DND-41 (cell line): ENCODE results near the gene OSM.

Source experiments
- ATAC-seq: fragments of 200-7000 bp; cut with Tn5 transposase; 3 replicates; pipeline ENCODE4 v1.9.1; 2021; ENCODE audit warnings: low read depth; ENCODE audit not compliant: insufficient read depth
- DNase-seq: peaks from one replicate; pipeline ENCODE4 v3.0.0-alpha.2; 2020
- H2AFZ ChIP-seq: 2 replicates; pipeline ENCODE4 v1.6.0; 2012; ENCODE audit warnings: low read depth, low read length
- H3K27ac ChIP-seq: 2 replicates; pipeline ENCODE4 v1.5.1; 2012; ENCODE audit warnings: low read length, inconsistent platforms
- H3K27me3 ChIP-seq: fragments of 200-600 bp; sonication (generic); 2 replicates; pipeline ENCODE4 v1.6.0; 2012; ENCODE audit warnings: low read length, mild to moderate bottlenecking, inconsistent platforms; ENCODE audit not compliant: insufficient read depth, poor library complexity
- H3K36me3 ChIP-seq: 2 replicates; pipeline ENCODE4 v1.5.1; 2012; ENCODE audit warnings: low read length, inconsistent platforms; ENCODE audit not compliant: insufficient read depth
- H3K4me1 ChIP-seq: 2 replicates; pipeline ENCODE4 v1.5.1; 2012; ENCODE audit warnings: mild to moderate bottlenecking, low read length; ENCODE audit not compliant: insufficient read depth
- H3K4me2 ChIP-seq: 2 replicates; pipeline ENCODE4 v1.6.0; 2012; ENCODE audit warnings: mild to moderate bottlenecking, moderate library complexity, low read length, inconsistent platforms; ENCODE audit not compliant: insufficient read depth
- H3K4me3 ChIP-seq, 2 experiments: fragments of 200-600 bp in 1 of 2; shearing (Covaris generic) in 1 of 2; 2 replicates each; pipeline ENCODE4 v1.5.1; 2012 to 2016; ENCODE audit warnings: inconsistent platforms in 2 of 2, low read length in 2 of 2, mild to moderate bottlenecking in 2 of 2, low read depth in 1 of 2, moderate library complexity in 1 of 2
- H3K79me2 ChIP-seq: 2 replicates; pipeline ENCODE4 v1.6.0; 2012; ENCODE audit warnings: low read length, inconsistent platforms; ENCODE audit not compliant: insufficient read depth
- H3K9ac ChIP-seq: 2 replicates; pipeline ENCODE4 v1.6.0; 2012; ENCODE audit warnings: low read depth, mild to moderate bottlenecking, inconsistent platforms, low read length, moderate library complexity
- H3K9me3 ChIP-seq: 2 replicates; pipeline ENCODE4 v1.5.1; 2012; ENCODE audit warnings: low read length, moderate library complexity, mild to moderate bottlenecking, inconsistent platforms; ENCODE audit not compliant: insufficient read depth, severe bottlenecking
- H4K20me1 ChIP-seq: 2 replicates; pipeline ENCODE4 v1.6.0; 2012; ENCODE audit warnings: low read length; ENCODE audit not compliant: insufficient read depth
- CTCF ChIP-seq: IDR thresholded peaks from 2 replicates; pipeline ENCODE4 v1.5.1; 2012; ENCODE audit warnings: borderline replicate concordance, low read length, moderate library complexity, mild to moderate bottlenecking; ENCODE audit not compliant: poor library complexity, severe bottlenecking; ENCODE audit errors: extremely low read depth
- EZH2 ChIP-seq: IDR thresholded peaks from 3 replicates; pipeline ENCODE4 v1.6.1; 2012; ENCODE audit warnings: borderline replicate concordance, low read depth, mild to moderate bottlenecking, moderate library complexity, low read length, inconsistent platforms; ENCODE audit not compliant: severe bottlenecking

The OSM gene

GRCh38 chr22:30299322-30299721 lies 32.7 kb upstream of the OSM start:
- ATAC-seq: no peak
- Histone ChIP-seq H3K9me3 (no peaks in the 10 kb centered on the region), H3K36me3 (peaks cover 98% of the 10 kb centered on the region), H3K9ac (no peak overlapping the region), H2AFZ (no peak overlapping the region), H3K27ac (peak overlapping the region; percentile 39; the same call in 1 of the 2 replicates), H3K4me3 (no peak overlapping the region), H4K20me1 (peaks cover 4% of the 10 kb centered on the region), H3K27me3 (no peaks in the 10 kb centered on the region), H3K4me2 (no peak overlapping the region), H3K79me2 (peaks cover 56% of the 10 kb centered on the region), H3K4me1 (peaks cover 25% of the 10 kb centered on the region)
- TF ChIP-seq CTCF: no peak
- TF ChIP-seq EZH2: no peak
- DNase-seq: no peak

GRCh38 chr22:30297991-30298701 lies 31.5 kb upstream of the OSM start:
- no peak overlapping the region for H3K9ac ChIP-seq
- H2AFZ ChIP-seq: no peak overlapping the region
- no peak overlapping the region for H3K4me2 ChIP-seq
- TF ChIP-seq EZH2 (no peak), CTCF (no peak)
- no peak for DNase-seq
- H3K36me3 ChIP-seq: peaks cover 98% of the 10 kb centered on the region
- peaks cover 44% of the 10 kb centered on the region for H3K79me2 ChIP-seq
- H4K20me1 ChIP-seq: peaks cover 4% of the 10 kb centered on the region
- H3K27ac ChIP-seq: peak overlapping the region; percentile 52
- H3K4me1 ChIP-seq: peaks cover 13% of the 10 kb centered on the region
- ATAC-seq: no peak
- H3K27me3 ChIP-seq: no peaks in the 10 kb centered on the region
- no peaks in the 10 kb centered on the region for H3K9me3 ChIP-seq
- no peak overlapping the region for H3K4me3 ChIP-seq

- peaks cover 4% of the 10 kb centered on the region for H4K20me1 ChIP-seq
- no peak overlapping the region for H3K9ac ChIP-seq
- H2AFZ ChIP-seq: no peak overlapping the region
- H3K27me3 ChIP-seq: no peaks in the 10 kb centered on the region
- no peak overlapping the region for H3K4me3 ChIP-seq
- DNase-seq: no peak
- H3K4me2 ChIP-seq: no peak overlapping the region
- ATAC-seq: no peak; the same call in 2 of the 3 replicates
- H3K4me1 ChIP-seq: peaks cover 6% of the 10 kb centered on the region
- no peaks in the 10 kb centered on the region for H3K9me3 ChIP-seq
- TF ChIP-seq EZH2 (no peak), CTCF (no peak)
- H3K36me3 ChIP-seq: peaks cover 98% of the 10 kb centered on the region
- peak overlapping the region; percentile 52 for H3K27ac ChIP-seq
- H3K79me2 ChIP-seq: peaks cover 37% of the 10 kb centered on the region
These were observed 30.8 kb upstream of the OSM start for GRCh38 chr22:30297276-30297990.
